ENCODE measurements around the gene TNRC18.

The TNRC18 gene

GRCh38 chr7:5448378-5449037, 24.9 kb upstream of the TNRC18 start:
- no peak for DNase-seq

DNA sequence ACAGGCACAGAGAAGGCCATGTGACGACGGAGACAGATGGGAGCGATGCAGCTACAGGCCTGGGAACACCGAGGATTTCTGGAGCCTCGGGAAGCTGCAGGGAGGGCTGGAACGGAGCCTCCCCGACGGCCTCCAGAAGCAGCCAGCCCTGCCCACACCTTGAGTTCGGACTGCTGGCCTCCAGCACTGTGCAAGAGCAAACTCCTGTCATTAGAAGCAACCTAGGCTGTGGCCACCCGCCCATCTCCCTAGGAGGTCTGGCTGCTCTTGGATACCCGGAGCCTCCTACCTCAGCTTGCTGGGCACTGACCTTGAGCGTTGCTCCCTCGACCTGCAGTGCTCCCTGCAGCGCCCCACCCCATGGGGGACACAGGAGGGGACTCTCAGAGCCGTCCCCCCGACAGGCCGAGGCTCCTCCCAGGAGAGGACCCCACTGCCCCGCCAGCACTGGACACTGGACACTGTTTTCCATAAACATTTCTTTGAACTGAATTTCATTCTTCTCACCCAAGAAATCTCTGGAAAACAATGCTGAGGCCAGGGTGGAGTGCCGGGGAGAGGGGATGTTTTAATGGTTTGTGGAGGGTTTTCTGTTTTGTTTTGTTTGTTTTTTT, 22.5 kb upstream of the TNRC18 start:
- no peak for DNase-seq

GRCh38 chr7:5443678-5444077, 20.0 kb upstream of the TNRC18 start:
- DNase-seq, result no peak

DNA sequence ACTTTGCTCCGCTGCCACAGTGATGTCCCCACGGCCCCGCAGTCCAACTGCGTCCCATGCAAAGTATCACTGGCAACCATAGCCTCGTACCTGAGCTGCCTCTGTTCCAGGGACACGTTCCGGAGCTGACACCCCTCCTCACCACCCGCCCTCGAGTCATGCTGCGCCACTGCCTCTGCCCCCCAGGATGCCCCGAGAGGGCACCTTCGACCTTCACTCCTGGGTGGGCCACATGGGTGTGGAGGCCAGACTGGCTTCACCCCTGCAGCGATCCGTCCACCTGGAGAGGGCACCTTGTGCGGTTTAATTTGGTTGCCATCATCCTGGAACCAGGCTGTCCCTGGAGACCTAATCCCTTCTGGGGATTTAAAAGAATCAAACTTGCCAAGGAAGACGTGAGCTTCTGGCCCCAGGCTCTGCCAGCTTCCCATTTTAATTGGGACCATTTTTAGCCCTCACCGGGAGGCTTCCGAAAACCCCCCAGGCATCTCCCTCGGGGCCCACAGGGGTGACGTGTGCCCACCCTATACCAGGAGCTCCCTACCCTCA, 19.2 kb upstream of the TNRC18 start:
- DNase-seq, result no peak

DNA sequence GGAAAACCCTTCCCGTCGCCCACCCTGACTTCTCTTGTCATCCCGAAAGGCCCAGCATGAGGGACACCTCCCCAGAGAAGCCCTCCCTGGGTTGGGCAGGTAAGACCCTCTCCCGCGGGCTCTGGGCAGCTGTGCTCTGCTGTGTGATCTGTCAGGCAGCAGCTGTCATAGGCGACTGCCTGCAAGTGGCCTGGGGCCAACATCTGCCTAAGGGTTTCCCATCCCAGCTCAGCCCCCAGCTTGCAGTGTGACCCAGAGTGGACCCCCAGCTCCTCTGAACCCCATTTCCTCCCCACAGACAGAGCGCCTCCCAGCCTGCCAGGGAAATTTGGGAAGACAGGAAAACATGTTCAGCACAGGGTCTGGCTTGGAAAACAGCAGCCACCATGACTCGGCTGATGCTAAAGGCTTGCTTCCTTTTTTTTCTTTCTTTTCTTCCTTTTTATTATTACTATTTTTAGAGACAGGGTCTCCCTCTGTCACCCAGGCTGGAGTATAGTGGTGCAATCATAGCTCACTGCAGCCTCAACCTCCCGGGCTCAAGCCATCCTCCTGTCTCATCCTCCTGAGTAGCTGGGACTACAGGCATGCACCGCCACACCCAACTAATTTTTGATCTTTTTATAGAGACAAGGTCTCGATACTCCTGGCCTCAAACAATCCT, 18.3 kb upstream of the TNRC18 start:
- DNase-seq, result no peak

GRCh38 chr7:5439572-5440496, 16.2 kb upstream of the TNRC18 start:
- DNase-seq, result no peak

DNA sequence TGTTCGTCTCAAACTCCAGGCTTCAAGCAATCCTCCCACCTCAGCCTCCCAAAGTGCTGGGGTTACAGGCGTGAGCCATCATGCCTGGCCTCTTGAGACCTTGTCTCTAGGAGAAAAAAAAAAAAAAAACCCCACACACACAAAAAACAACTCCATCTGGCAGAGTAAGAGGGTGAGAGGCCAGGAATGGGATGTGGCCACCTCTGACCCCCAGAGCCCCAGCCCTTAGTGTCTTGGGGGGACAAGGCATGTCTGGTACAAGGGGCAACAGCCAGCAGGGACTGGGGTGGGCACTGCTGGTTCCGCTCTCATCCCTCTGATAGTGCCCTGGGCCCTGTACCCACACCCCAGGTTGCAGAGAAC, 15.6 kb upstream of the TNRC18 start:
- no peak for DNase-seq

DNA sequence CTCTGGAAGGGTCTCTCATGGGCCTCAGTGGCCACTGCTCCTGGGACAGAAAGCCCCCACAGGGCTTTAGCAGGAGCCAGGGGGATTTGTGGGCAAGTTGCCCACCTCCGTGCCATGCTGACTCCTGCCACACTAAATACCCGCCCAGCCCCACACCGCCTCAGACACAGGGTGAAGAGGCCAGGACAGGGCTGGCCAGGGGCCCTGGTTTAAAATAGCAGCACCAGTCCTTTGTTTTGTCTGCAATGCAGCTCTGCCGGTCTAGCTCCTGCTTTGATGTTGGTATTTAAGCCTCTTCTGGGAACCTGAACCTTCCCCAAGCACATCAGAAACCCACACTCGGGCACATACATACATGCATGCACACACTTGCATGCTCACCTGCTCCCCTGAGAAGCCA, 14.4 kb upstream of the TNRC18 start:
- no peak for DNase-seq

DNA sequence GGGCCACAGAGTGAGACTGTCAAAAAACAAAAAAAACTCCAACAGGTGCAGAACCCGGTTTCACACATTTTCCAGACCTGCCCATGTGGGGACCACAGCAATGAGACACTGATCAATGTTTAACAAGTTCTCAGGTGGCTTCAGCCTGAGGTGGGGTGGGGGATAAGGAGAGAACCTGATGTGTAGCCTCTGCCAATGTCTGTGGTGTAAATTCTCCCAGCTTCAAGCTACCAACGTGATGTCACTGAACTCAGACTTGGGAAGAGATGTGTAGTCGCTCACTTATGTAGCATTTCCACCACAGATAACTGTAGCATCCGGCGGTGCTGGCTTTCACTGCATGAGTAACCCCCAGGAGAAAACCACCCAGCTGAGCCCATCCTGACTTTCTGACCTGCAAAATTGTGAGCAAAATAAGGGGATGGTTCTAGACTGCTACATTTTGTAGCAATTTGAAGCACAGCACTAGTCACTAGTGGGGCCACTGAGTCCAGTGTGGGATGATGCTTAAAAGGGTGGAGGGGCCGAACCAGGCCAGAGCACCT, 13.8 kb upstream of the TNRC18 start:
- no peak for DNase-seq

- no peak for DNase-seq
These were observed 12.5 kb upstream of the TNRC18 start for GRCh38 chr7:5436003-5436678.

GRCh38 chr7:5435291-5436002, 11.8 kb upstream of the TNRC18 start:
- DNase-seq, result no peak

GRCh38 chr7:5433181-5433580, 9.5 kb upstream of the TNRC18 start:
- no peak for DNase-seq

- no peak for DNase-seq
These were observed 9.1 kb upstream of the TNRC18 start for GRCh38 chr7:5432691-5433090.

GRCh38 chr7:5431560-5432015, 8.0 kb upstream of the TNRC18 start:
- no peak for DNase-seq

- DNase-seq, result no peak
These were observed 6.9 kb upstream of the TNRC18 start for GRCh38 chr7:5430612-5430947.

- no peak for DNase-seq
These were observed 6.4 kb upstream of the TNRC18 start for GRCh38 chr7:5429857-5430611.

DNA sequence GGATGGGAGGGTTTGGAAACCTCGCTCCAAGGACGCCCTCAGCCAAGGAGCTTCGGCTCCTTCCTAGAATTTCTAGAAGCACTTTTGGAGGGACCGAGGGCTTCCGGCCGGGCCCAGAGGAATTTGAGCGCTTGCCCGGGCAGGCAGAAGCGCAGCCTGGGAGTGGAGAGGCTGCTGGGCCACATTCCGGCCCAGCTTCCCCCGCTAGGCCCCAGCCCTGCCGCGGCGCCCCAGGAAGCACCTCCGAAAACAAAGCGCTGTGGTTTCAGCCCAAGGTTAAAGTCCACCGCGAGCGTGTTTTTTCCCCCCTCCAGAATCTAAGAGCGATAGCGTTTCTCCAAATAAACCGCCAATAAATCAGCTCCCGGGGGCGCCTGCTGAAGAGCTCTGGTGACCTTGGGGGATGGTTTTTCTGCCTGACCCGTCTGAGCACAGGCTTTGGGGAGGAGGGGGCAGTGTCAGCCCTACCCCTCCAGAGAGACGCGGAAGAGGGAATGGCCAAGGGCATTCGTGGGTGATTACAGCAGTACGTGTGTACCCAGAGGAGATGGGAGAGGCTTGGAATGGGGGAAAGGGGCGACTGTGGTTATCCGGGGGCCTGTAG, 5.7 kb upstream of the TNRC18 start:
- no peak for DNase-seq

DNA sequence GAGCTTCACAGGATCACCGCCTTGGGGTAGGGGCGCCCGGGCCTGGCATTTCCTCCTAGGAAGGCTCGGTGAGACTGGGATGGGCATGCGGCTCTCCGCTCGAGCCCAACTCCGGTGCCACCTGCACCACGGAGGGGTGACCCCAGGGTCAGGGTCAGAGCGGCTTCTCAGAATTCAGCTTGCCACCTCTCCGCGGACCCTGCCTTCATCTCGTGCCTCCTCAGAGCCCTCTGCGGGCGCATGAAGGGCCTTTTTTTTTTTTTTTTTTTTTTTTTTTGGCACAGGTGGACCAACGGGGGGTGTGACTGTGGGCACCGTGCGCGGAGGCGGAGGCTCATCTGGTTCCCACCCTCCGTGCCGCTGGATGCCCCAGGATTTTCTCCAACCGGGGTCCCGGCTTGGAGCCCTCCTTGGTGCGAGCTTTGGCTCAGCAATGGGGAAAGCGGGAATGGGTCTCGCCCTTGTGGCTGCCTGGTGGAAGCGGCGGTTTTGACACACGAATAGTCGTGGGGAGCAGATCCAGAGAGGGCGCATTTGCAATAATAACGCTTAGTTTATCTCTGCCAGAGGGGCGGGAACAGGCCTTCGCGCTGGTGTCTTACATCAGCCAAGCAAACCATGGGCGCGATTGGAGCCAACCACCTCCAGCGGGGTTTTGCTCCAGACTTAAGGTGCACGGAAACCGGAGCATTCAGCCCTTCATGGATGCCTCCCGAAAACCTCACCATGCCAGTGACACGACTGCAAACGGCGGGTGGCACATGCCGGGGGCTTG, 5.0 kb upstream of the TNRC18 start:
- no peak for DNase-seq

GRCh38 chr7:5426226-5426475, 2.5 kb upstream of the TNRC18 start:
- DNase-seq, result no peak
